Activated T-helper 17 cell treated with anti-CD3 and anti-CD28 coated beads, Interleukin-2, amount 50 U/mL, for 72 hours (primary cell): Measurements from ENCODE around the gene RBM20. TPM values are rescaled to one million over a fixed set of nuclear protein-coding genes. Genes with fewer than 3 reads are reported as not detected.

Experiments
- ATAC-seq: fragments of 150-1000 bp; cut with Tn5 transposase; replicated peaks from 2 replicates; pipeline ENCODE4 v1.10.0; 2021; ENCODE audit warnings: mild to moderate bottlenecking, moderate library complexity
- H3K27ac Mint-ChIP-seq: one replicate; pipeline ENCODE4 v1.8.0; 2022; ENCODE audit warnings: mixed read lengths
- H3K27me3 Mint-ChIP-seq: one replicate; pipeline ENCODE4 v1.8.0; 2022; ENCODE audit warnings: mixed read lengths
- H3K36me3 Mint-ChIP-seq: one replicate; pipeline ENCODE4 v1.8.0; 2022; ENCODE audit warnings: low read depth, mild to moderate bottlenecking, mixed read lengths
- H3K4me1 Mint-ChIP-seq: one replicate; pipeline ENCODE4 v1.8.0; 2022; ENCODE audit warnings: mixed read lengths
- H3K4me3 Mint-ChIP-seq: one replicate; pipeline ENCODE4 v1.8.0; 2022; ENCODE audit warnings: mild to moderate bottlenecking, mixed read lengths
- H3K9me3 Mint-ChIP-seq: one replicate; pipeline ENCODE4 v1.8.0; 2022; ENCODE audit warnings: mixed read lengths
- total RNA-seq, 2 donors: library from RNA; stranded (reverse); gene quantifications; one replicate each; pipeline ENCODE4 v1.2.3, GENCODE V29; 2022

RBM20 gene
- total RNA-seq, 2 donors from 2014 or later = 0.16 TPM; not detected in 1

DNA sequence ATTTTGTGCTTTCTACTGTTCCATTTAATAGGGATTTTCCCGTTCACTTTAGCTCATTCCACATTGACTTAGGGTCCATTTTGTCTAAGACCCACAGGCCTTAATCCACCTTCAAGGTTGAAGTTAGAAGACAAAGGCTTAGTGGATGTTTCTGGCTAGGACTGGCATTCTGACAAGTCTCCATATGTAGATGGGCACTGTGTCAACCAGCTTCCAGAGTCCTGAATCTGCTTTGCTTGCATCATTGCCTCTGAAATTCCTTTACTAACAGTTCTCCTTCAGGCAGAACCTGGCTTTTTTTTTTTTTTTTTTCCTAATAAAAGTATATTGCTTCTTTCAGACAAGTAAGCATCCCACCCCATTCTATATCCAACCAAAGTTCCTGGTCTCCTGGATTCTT lies 158.0 kb downstream of the RBM20 start:
- peaks cover 19% of the 10 kb centered on the region for H3K4me1 Mint-ChIP-seq
- no peaks in the 10 kb centered on the region for H3K9me3 Mint-ChIP-seq
- H3K27ac Mint-ChIP-seq = peak overlapping the region; percentile 83
- peak overlapping the region; percentile 67 for H3K4me3 Mint-ChIP-seq
- no peak for ATAC-seq
- H3K36me3 Mint-ChIP-seq = no peaks in the 10 kb centered on the region
- no peaks in the 10 kb centered on the region for H3K27me3 Mint-ChIP-seq

DNA sequence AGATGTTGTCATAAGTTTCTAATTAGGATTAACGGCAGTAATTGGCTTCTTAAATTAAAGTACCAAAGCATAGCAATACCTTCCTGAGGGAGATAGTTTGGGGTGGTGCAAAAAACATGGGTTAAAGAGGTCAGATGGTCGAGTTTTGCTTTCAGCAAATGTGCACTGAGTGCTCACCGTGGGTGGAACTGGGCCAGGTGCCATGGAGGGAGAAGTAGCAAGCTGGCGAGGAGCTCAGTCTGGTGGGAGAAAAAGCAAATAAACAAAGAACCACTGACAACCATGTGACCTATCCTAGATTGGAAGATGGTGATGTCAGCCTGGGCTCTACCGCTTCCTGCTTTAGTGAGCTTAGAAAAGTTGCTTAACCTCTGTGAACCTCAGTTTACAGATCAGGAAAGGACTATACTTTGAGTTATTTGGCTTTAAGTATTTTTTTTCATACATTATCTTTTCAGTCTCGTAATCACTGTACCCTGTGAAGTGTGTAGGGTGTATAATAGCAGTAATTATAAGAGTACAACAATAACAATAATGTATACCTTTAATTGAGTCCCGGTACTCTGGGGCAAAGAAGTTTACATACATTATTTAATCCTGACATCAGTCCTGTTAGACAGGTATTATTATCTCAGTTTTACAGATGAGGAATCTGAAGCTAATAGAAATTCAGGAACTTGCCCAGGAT lies 158.6 kb downstream of the RBM20 start:
- Mint-ChIP-seq H3K4me3 (peak overlapping the region; percentile 67), H3K36me3 (no peaks in the 10 kb centered on the region), H3K4me1 (peaks cover 19% of the 10 kb centered on the region), H3K27ac (peak overlapping the region; percentile 83), H3K9me3 (no peaks in the 10 kb centered on the region), H3K27me3 (no peaks in the 10 kb centered on the region)
- ATAC-seq = peak; percentile 84

- Mint-ChIP-seq H3K4me3 (peak overlapping the region; percentile 67), H3K27me3 (no peaks in the 10 kb centered on the region), H3K36me3 (no peaks in the 10 kb centered on the region), H3K27ac (peak overlapping the region; percentile 83), H3K9me3 (no peaks in the 10 kb centered on the region), H3K4me1 (peaks cover 19% of the 10 kb centered on the region)
- ATAC-seq = no peak
Observed at GRCh38 chr10:110803239-110803749, 159.2 kb downstream of the RBM20 start.

DNA sequence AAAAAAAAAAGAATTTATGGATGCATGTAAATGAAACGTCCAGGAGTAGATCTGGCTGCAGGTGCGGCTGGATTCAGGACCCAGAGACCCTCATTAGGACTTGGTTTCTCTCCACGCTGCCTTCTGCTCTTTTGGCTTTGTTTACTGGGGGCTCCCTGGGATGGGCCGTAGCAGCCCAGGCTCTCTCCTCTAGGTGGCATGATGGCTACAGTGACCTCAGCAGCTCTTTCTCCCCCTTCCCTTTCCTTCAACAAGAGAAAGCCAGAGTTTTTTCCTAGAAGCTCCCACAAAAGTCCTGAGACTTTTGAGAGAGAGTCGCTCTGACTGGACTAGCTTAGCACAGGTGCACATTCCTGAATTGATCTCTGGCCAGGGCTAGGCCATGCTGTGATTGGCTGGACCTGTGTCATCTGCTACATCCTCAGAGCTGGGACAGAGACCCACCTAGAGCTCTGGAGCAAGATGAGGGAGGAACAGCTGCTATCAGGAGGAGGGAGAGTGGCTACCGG lies 159.7 kb downstream of the RBM20 start:
- peak; percentile 70 for ATAC-seq
- Mint-ChIP-seq H3K27me3 (no peaks in the 10 kb centered on the region), H3K27ac (peak overlapping the region; percentile 66), H3K9me3 (no peaks in the 10 kb centered on the region), H3K4me1 (peaks cover 19% of the 10 kb centered on the region), H3K4me3 (peak overlapping the region; percentile 67), H3K36me3 (no peaks in the 10 kb centered on the region)

DNA sequence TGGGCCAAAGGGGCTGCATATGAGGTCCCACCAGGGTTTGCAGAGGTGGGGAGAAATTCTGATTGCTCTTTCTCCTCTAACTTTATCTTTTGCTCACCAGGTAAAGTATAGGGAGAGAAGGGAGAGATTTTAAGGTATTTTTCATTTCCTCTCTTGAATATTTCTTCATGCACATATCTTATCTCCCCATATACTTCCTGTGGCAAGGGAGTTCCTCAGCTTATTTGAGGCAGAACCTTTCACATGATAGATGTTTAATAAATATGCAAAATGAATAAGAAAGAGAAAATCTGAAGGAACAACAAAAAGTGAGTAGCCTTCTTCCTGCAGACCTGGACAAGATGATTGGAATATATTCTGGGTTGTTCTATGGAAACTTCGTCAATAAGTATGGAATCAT lies 160.2 kb downstream of the RBM20 start:
- no peaks in the 10 kb centered on the region for H3K9me3 Mint-ChIP-seq
- no peaks in the 10 kb centered on the region for H3K27me3 Mint-ChIP-seq
- no peak for ATAC-seq
- peak overlapping the region; percentile 66 for H3K27ac Mint-ChIP-seq
- no peaks in the 10 kb centered on the region for H3K36me3 Mint-ChIP-seq
- peaks cover 19% of the 10 kb centered on the region for H3K4me1 Mint-ChIP-seq
- H3K4me3 Mint-ChIP-seq = peak overlapping the region; percentile 67

DNA sequence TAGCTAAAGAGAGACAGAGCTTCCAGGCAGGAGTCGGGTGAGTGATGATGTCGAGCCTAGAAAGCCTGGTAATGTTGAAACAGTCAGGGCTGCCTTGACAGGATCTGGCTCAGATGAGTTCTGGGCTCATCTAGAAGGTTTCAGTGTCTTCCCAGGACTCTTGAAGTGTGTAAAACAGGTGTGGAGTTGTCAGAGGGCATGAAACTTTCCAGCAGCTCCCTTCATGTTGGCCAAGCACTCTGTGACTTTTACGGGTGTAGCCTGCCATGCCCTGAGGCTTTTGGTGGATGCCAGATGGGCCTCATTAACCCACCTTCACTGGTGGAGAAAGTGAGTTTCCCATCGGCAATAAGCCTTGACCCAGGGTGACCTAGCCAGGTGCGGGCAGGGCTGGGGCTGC lies 161.2 kb downstream of the RBM20 start:
- Mint-ChIP-seq H3K4me1 (peaks cover 19% of the 10 kb centered on the region), H3K9me3 (no peaks in the 10 kb centered on the region), H3K36me3 (no peaks in the 10 kb centered on the region), H3K4me3 (no peak overlapping the region), H3K27ac (peak overlapping the region; percentile 66), H3K27me3 (no peaks in the 10 kb centered on the region)
- ATAC-seq = no peak

GRCh38 chr10:110806335-110806734 lies 162.2 kb downstream of the RBM20 start:
- no peak overlapping the region for H3K4me3 Mint-ChIP-seq
- H3K27ac Mint-ChIP-seq = no peak overlapping the region

DNA sequence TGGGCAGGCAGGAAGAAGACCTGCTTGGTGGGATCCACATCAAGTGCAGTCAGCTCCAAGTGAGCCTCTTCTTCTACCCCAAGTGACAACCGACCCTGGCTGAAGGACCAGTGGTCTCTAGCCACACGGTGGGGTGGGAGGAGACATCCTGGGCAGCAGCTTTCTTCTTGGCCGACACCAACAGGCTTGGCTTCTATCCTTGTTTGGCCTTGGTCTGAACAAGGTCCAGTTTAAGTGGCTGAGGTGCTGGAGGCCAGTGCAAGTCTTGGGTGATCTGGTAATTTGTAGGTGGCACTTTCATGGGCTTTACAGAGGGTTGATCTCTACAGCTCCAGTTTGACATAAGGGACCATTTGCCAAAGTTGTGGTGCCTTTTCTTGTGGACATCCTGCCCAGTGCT lies 164.0 kb downstream of the RBM20 start:
- H3K4me3 Mint-ChIP-seq = no peak overlapping the region
- H3K9me3 Mint-ChIP-seq = no peaks in the 10 kb centered on the region
- H3K36me3 Mint-ChIP-seq = no peaks in the 10 kb centered on the region
- peaks cover 14% of the 10 kb centered on the region for H3K4me1 Mint-ChIP-seq
- H3K27me3 Mint-ChIP-seq = no peaks in the 10 kb centered on the region
- no peak overlapping the region for H3K27ac Mint-ChIP-seq
- no peak for ATAC-seq

More at GRCh38 chr10:110806335-110806734, 162.2 kb downstream of the RBM20 start:
- Mint-ChIP-seq H3K36me3 (no peaks in the 10 kb centered on the region), H3K27me3 (no peaks in the 10 kb centered on the region), H3K4me1 (peaks cover 19% of the 10 kb centered on the region), H3K9me3 (no peaks in the 10 kb centered on the region)
- no peak for ATAC-seq

DNA sequence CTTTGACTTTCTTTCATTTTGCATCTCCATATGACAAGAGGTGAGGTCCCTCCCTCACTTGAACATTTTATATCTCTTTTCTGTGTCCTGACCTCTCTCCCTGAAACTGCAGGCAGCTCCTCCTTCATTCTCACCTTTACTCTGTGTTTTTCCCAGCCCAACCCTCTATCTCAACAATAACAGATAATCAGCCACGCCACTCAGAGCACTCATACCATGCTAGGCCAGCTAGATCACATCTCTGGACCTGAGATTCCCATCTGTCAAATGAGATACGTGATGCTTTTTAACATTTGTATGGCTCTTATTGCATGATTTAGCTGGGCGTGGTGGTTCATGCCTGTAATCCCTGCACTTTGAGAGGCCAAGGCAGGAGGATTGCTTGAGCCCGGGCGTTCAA lies 164.5 kb downstream of the RBM20 start:
- H3K4me1 Mint-ChIP-seq = peaks cover 14% of the 10 kb centered on the region
- ATAC-seq = no peak
- H3K36me3 Mint-ChIP-seq = no peaks in the 10 kb centered on the region
- no peaks in the 10 kb centered on the region for H3K27me3 Mint-ChIP-seq
- no peaks in the 10 kb centered on the region for H3K9me3 Mint-ChIP-seq
- no peak overlapping the region for H3K4me3 Mint-ChIP-seq
- no peak overlapping the region for H3K27ac Mint-ChIP-seq

- no peaks in the 10 kb centered on the region for H3K36me3 Mint-ChIP-seq
- no peak for ATAC-seq
- H3K4me3 Mint-ChIP-seq = no peak overlapping the region
- H3K27ac Mint-ChIP-seq = no peak overlapping the region
- no peaks in the 10 kb centered on the region for H3K27me3 Mint-ChIP-seq
- no peaks in the 10 kb centered on the region for H3K9me3 Mint-ChIP-seq
- H3K4me1 Mint-ChIP-seq = peaks cover 3% of the 10 kb centered on the region
Observed at GRCh38 chr10:110810625-110811024, 166.5 kb downstream of the RBM20 start.

DNA sequence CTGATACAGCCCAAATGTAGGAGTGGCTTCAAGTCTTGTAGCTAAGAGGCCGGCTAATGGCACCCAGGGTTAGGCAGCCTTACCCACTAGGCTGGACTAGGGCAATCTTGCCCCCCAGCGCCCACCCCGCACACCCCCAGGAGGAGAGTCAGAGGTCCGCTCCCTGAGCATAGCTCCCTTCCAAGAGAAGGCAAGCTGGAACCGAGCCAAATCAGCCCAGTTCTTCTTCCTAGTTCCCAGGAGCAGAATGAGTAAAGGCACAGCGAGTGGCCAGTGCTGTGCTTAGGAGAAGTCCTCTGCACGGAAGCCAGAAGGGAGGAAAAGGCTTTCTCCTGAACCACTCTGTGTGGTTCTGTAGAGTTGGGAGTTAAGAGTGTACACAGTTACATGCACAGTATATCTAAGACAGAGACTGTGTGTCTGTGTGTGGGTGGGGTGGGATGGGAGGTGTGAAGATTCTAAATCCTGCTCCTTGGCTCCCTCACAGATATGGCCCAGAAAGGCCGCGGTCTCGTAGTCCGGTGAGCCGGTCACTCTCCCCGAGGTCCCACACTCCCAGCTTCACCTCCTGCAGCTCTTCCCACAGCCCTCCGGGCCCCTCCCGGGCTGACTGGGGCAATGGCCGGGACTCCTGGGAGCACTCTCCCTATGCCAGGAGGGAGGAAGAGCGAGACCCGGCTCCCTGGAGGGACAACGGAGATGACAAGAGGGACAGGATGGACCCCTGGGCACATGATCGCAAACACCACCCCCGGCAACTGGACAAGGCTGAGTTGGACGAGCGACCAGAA lies 167.8 kb downstream of the RBM20 start:
- peaks cover 10% of the 10 kb centered on the region for H3K4me1 Mint-ChIP-seq
- no peaks in the 10 kb centered on the region for H3K9me3 Mint-ChIP-seq
- ATAC-seq = no peak
- no peaks in the 10 kb centered on the region for H3K36me3 Mint-ChIP-seq
- no peak overlapping the region for H3K27ac Mint-ChIP-seq
- no peaks in the 10 kb centered on the region for H3K27me3 Mint-ChIP-seq
- no peak overlapping the region for H3K4me3 Mint-ChIP-seq

GRCh38 chr10:110812583-110812982 lies 168.4 kb downstream of the RBM20 start:
- Mint-ChIP-seq H3K27ac (no peak overlapping the region), H3K4me3 (no peak overlapping the region), H3K36me3 (no peaks in the 10 kb centered on the region), H3K4me1 (peaks cover 13% of the 10 kb centered on the region), H3K27me3 (no peaks in the 10 kb centered on the region), H3K9me3 (no peaks in the 10 kb centered on the region)
- ATAC-seq = no peak

DNA sequence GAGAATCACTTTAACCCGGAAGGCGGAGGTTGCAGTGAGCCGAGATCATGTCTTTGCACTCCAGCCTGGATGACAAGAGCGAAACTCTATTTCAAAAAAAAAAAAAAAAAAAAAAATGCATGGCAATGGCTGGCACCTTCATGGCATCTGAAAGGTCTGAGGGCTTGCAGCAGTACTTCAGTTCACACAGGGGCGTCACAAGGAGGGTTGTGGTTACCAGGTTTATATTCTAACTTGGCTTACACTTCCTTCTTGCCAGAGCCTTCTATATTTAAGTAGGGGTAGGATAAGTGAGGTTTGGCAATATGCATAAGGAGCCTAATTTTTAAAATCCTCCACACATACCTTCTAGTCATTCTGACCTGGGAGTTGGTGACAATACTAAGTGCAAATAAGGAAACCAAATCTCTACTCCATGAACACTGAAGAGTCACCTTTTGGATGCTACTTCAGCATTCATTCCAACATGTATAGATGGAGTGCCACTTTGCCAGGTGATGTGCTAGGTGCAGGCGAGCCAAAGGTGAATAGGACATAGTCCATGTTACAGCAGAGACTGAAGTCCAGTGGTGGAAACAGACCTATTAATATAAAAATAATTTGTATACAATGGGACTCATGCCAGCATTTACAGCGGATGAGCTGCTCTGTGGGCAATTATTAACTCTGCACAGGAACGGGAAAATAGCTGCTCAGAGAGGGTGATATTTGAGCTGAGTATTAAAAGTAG lies 169.8 kb downstream of the RBM20 start:
- Mint-ChIP-seq H3K36me3 (no peaks in the 10 kb centered on the region), H3K9me3 (no peaks in the 10 kb centered on the region), H3K4me1 (peaks cover 15% of the 10 kb centered on the region), H3K27ac (no peak overlapping the region), H3K27me3 (no peaks in the 10 kb centered on the region), H3K4me3 (no peak overlapping the region)
- no peak for ATAC-seq

DNA sequence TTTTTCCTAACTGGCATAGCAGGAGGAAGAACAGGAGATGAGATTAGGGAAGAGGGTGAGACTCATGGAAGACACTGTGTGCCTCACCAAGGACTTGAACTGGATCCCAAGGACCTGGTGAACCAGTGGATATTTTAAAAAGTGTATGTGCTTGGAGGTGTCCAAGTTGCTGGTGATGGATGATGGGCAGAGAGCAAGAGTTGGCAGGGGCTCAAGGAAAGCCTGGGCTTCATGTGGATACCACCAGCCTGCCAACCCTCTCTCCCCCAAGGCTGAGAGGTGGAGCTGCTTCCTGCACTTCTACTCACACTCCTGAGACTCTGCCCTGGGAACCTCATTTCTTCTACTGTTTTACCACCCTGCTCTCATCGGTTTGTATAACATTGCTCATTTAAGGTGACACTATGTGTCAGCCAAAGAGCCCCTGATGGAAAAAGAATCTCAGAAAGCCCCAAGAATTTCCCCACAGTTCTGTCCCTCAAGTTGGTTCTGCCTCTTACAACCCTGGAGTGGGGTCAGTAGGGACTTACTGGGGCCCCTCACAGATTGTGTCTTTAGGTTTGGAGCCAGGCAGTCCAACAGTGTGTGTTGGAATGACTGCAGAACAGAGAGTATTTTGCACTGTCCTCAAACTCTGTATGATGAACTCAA lies 171.3 kb downstream of the RBM20 start:
- no peaks in the 10 kb centered on the region for H3K9me3 Mint-ChIP-seq
- no peaks in the 10 kb centered on the region for H3K27me3 Mint-ChIP-seq
- peak; percentile 89 for ATAC-seq
- H3K36me3 Mint-ChIP-seq = no peaks in the 10 kb centered on the region
- peak overlapping the region; percentile 58 for H3K27ac Mint-ChIP-seq
- no peak overlapping the region for H3K4me3 Mint-ChIP-seq
- peaks cover 15% of the 10 kb centered on the region for H3K4me1 Mint-ChIP-seq
